Endodermal cell (in vitro differentiated cells): ENCODE data around the gene FARP2. TPM values are rescaled to one million over a fixed set of nuclear protein-coding genes. Genes with fewer than 3 reads are reported as not detected.

Source experiments
- DNase-seq: peaks from one replicate; pipeline ENCODE4 v3.0.0-alpha.2; 2017
- H3K27ac ChIP-seq: 2 replicates; pipeline ENCODE4 v1.5.1; 2013; ENCODE audit warnings: mild to moderate bottlenecking, low read depth, low read length, moderate library complexity
- H3K27me3 ChIP-seq: 2 replicates; pipeline ENCODE4 v1.6.1; 2013; ENCODE audit warnings: mild to moderate bottlenecking, low read length, moderate library complexity; ENCODE audit not compliant: insufficient read depth, control insufficient read depth, poor library complexity, severe bottlenecking
- H3K36me3 ChIP-seq: 2 replicates; pipeline ENCODE4 v1.7.0; 2013; ENCODE audit warnings: mild to moderate bottlenecking, low read length, moderate library complexity; ENCODE audit not compliant: control insufficient read depth, insufficient read depth
- H3K4me1 ChIP-seq: one replicate; pipeline ENCODE4 v1.7.0; 2013; ENCODE audit warnings: low read length; ENCODE audit not compliant: control insufficient read depth, insufficient read depth
- H3K4me3 ChIP-seq: 2 replicates; pipeline ENCODE4 v1.5.1; 2013; ENCODE audit warnings: mild to moderate bottlenecking, low read length, moderate library complexity
- H3K9ac ChIP-seq: 2 replicates; pipeline ENCODE4 v1.6.1; 2013; ENCODE audit warnings: mild to moderate bottlenecking, low read length, moderate library complexity; ENCODE audit not compliant: poor library complexity, severe bottlenecking; ENCODE audit errors: extremely low read depth
- H3K9me3 ChIP-seq: 2 replicates; pipeline ENCODE4 v1.6.1; 2013; ENCODE audit warnings: mild to moderate bottlenecking, low read length, moderate library complexity; ENCODE audit not compliant: control insufficient read depth
- H3K27ac Mint-ChIP-seq: 2 replicates; pipeline ENCODE4 v1.8.0; 2020; ENCODE audit warnings: mixed read lengths
- H3K27me3 Mint-ChIP-seq: 2 replicates; pipeline ENCODE4 v1.8.0; 2021; ENCODE audit warnings: mild to moderate bottlenecking, mixed read lengths; ENCODE audit not compliant: insufficient read depth
- H3K36me3 Mint-ChIP-seq: 2 replicates; pipeline ENCODE4 v1.8.0; 2020; ENCODE audit warnings: low read depth, mixed read lengths
- H3K4me1 Mint-ChIP-seq: 2 replicates; pipeline ENCODE4 v1.8.0; 2020; ENCODE audit warnings: mixed read lengths
- H3K4me3 Mint-ChIP-seq: 2 replicates; pipeline ENCODE4 v1.8.0; 2020; ENCODE audit warnings: mild to moderate bottlenecking, moderate library complexity, mixed read lengths
- H3K9me3 Mint-ChIP-seq: 2 replicates; pipeline ENCODE4 v1.8.0; 2020; ENCODE audit warnings: mild to moderate bottlenecking, mixed read lengths
- CTCF ChIP-seq: fragments of 200-600 bp; sonication (generic); conservative IDR thresholded peaks from 2 replicates; pipeline ENCODE4 v1.5.0; 2021; ENCODE audit warnings: antibody characterized with exemption, mild to moderate bottlenecking
- WGBS, 2 experiments: methylation state at CpG; one replicate each; pipeline versions ENCODE4 v1.1.5 to v1.1.7; 2013; ENCODE audit warnings: missing lambda C conversion rate in 2 of 2, mixed read lengths in 1 of 2; ENCODE audit not compliant: insufficient coverage in 1 of 2, insufficient read length in 1 of 2; 5-methylcytosine and 5-hydroxymethylcytosine counted together
- total RNA-seq, 2 donors: library from RNA; stranded (reverse); fragmentation: NEBNext Ultra II Directional in 1 of 2; extraction: Animal tissue kit (Norgen Biotek cat#: 25700) in 1 of 2; gene quantifications; 2 replicates in 1 of 2; 3 replicates in 1 of 2; pipeline ENCODE4 v1.2.1, GENCODE V29; 2021

FARP2 gene
- total RNA-seq, 2 donors from 2014 or later: 36.4 to 51.4 TPM

GRCh38 chr2:241511091-241511741 is 155.1 kb downstream of the FARP2 start:
- DNase-seq: no peak
- Mint-ChIP-seq H3K9me3 (no peaks in the 10 kb centered on the region), H3K4me3 (no peak overlapping the region), H3K27ac (no peak overlapping the region), H3K4me1 (peaks cover 9% of the 10 kb centered on the region), H3K36me3 (peaks cover 2% of the 10 kb centered on the region), H3K27me3 (peaks cover 11% of the 10 kb centered on the region)
- no peaks in the 10 kb centered on the region for H3K4me1 ChIP-seq
- no peaks in the 10 kb centered on the region for H3K36me3 ChIP-seq
- no peak overlapping the region for H3K9ac ChIP-seq
- no peaks in the 10 kb centered on the region for H3K27me3 ChIP-seq
- no peaks in the 10 kb centered on the region for H3K9me3 ChIP-seq
- WGBS, 2 experiments: 80 to 96% methylated on average over 3 to 6 of the region's 6 CpGs
- no peak overlapping the region for H3K27ac ChIP-seq
- H3K4me3 ChIP-seq: no peak overlapping the region
- no peak for TF ChIP-seq CTCF

GRCh38 chr2:241514553-241514952 is 158.5 kb downstream of the FARP2 start:
- Histone ChIP-seq H3K4me1 (no peaks in the 10 kb centered on the region), H3K36me3 (no peaks in the 10 kb centered on the region), H3K4me3 (no peak overlapping the region), H3K9ac (no peak overlapping the region), H3K9me3 (peaks cover 7% of the 10 kb centered on the region), H3K27ac (no peak overlapping the region), H3K27me3 (no peaks in the 10 kb centered on the region)
- Mint-ChIP-seq H3K4me1 (no peaks in the 10 kb centered on the region), H3K27me3 (peaks cover 8% of the 10 kb centered on the region), H3K4me3 (no peak overlapping the region), H3K27ac (no peak overlapping the region), H3K9me3 (peaks cover 6% of the 10 kb centered on the region), H3K36me3 (peaks cover 2% of the 10 kb centered on the region)
- no peak for DNase-seq
- WGBS, 2 experiments: 88 to 95% methylated on average over 2 to 5 of the region's 5 CpGs
- no peak for TF ChIP-seq CTCF

- Histone ChIP-seq H3K4me1 (no peaks in the 10 kb centered on the region), H3K27me3 (no peaks in the 10 kb centered on the region), H3K36me3 (no peaks in the 10 kb centered on the region), H3K4me3 (no peak overlapping the region), H3K9me3 (peaks cover 7% of the 10 kb centered on the region), H3K9ac (no peak overlapping the region), H3K27ac (no peak overlapping the region)
- Mint-ChIP-seq H3K4me3 (no peak overlapping the region), H3K27ac (no peak overlapping the region), H3K27me3 (peaks cover 3% of the 10 kb centered on the region), H3K9me3 (peaks cover 6% of the 10 kb centered on the region), H3K36me3 (peaks cover 2% of the 10 kb centered on the region), H3K4me1 (no peaks in the 10 kb centered on the region)
- DNase-seq: no peak
- 85 to 91% methylated on average over 5 to 10 of the region's 10 CpGs for WGBS, 2 experiments
- TF ChIP-seq CTCF: no peak
Measured at GRCh38 chr2:241514986-241515737, 159.1 kb downstream of the FARP2 start.
